Measurements from ENCODE around the gene PLK1. TPM values are rescaled to one million over a fixed set of nuclear protein-coding genes. Genes with fewer than 3 reads are reported as not detected.

The PLK1 gene
- total and polyA plus RNA-seq, 2 of the 13 experiments (the other 11 are each of a cell fraction or from before 2014, with no cell fraction given), result 71.5 to 76.3 TPM

GRCh38 chr16:23679986-23680336 is 1.3 kb downstream of the PLK1 start (continued):
- no peak for TF ChIP-seq PAWR (CRISPR knock-in tag; IDR thresholded peaks at IDR 0.05; ENCODE audit: borderline replicate concordance)
- TF ChIP-seq CAMTA2 (CRISPR knock-in tag; IDR thresholded peaks at IDR 0.05; ENCODE audit: borderline replicate concordance), result no peak
- TF ChIP-seq PREB (CRISPR knock-in tag; IDR thresholded peaks at IDR 0.05), result no peak
- TF ChIP-seq SIN3B (IDR thresholded peaks at IDR 0.05; ENCODE audit: low read length), result no peak
- TF ChIP-seq ZNF276 (CRISPR knock-in tag; IDR thresholded peaks at IDR 0.05; ENCODE audit: low read depth), result no peak
- no peak for TF ChIP-seq CREM (IDR thresholded peaks at IDR 0.05)
- TF ChIP-seq CREM (CRISPR knock-in tag; IDR thresholded peaks at IDR 0.05), result no peak
- 0 out of 2 replicates have a peak, but pooled peaks have one; percentile 7 for TF ChIP-seq ETV5 (CRISPR knock-in tag; IDR thresholded peaks at IDR 0.05; ENCODE audit: borderline replicate concordance)
- no peak for TF ChIP-seq ZNF7 (CRISPR knock-in tag; IDR thresholded peaks at IDR 0.05)
- no peak for TF ChIP-seq ZNF790 (CRISPR knock-in tag; IDR thresholded peaks at IDR 0.05; ENCODE audit: borderline replicate concordance)
- TF ChIP-seq ZBTB4 (CRISPR knock-in tag; IDR thresholded peaks at IDR 0.05; ENCODE audit: borderline replicate concordance), result no peak
- TF ChIP-seq ZBTB34 (CRISPR knock-in tag; IDR thresholded peaks at IDR 0.05), result no peak
- no peak for TF ChIP-seq TEAD3 (CRISPR knock-in tag; optimal IDR thresholded peaks at IDR 0.05; ENCODE audit: borderline replicate concordance)
- TF ChIP-seq HIVEP1 (CRISPR knock-in tag; IDR thresholded peaks at IDR 0.05), result no peak
- no peak for TF ChIP-seq ZNF280D (CRISPR knock-in tag; IDR thresholded peaks at IDR 0.05)
- TF ChIP-seq ZNF337 (CRISPR knock-in tag; IDR thresholded peaks at IDR 0.05; ENCODE audit: borderline replicate concordance, low read depth), result no peak
- TF ChIP-seq ZNF160 (CRISPR knock-in tag; IDR thresholded peaks at IDR 0.05), result no peak
- no peak for TF ChIP-seq ZNF768 (CRISPR knock-in tag; IDR thresholded peaks at IDR 0.05)
- no peak; the same call in 1 of the 2 replicates for TF ChIP-seq SAFB2 (CRISPR knock-in tag; IDR thresholded peaks at IDR 0.05; ENCODE audit: borderline replicate concordance, low read depth)
- TF ChIP-seq BHLHE40 (IDR thresholded peaks at IDR 0.05; ENCODE audit: low read length), result no peak
- peak; percentile 13 for TF ChIP-seq XRCC5 (optimal IDR thresholded peaks at IDR 0.05; ENCODE audit: low read length)

All from HepG2 (cell line).